HG03378 (cell line): ENCODE measurements around the gene ANGEL2.
A peak's percentile ranks its signal among the peaks of the same experiment; 100 is the strongest.
"Not testable (repeated sequence)": the region's sequence is repeated elsewhere in the genome, so short reads cannot be mapped to it uniquely, and the experiment has no call there.

Experiments used
- ATAC-seq: cut with Tn5 transposase; IDR thresholded peaks from one replicate; pipeline ENCODE4 v1.9.1; 2021; ENCODE audit warnings: mild to moderate bottlenecking, moderate library complexity; ENCODE audit not compliant: unreplicated experiment

ANGEL2 gene

DNA sequence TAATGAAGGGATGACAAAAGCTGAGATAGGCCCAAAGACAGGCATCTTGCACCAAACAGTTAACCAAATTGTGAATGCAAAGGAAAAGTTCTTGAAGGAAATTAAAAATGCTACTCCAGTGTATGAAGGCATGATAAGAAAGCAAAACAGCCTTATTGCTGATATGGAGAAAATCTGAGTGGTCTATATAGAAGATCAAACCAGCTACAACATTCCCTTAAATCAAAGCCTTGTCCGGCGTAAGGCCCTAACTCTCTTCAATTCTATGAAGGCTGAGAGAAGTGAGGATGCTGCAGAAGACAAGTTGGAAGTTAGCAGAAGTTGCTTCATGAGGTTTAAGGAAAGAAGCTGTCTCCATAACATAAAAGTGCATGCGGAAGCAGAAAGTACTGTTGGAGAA is 4.3 kb upstream of the ANGEL2 start:
- no peak for ATAC-seq

DNA sequence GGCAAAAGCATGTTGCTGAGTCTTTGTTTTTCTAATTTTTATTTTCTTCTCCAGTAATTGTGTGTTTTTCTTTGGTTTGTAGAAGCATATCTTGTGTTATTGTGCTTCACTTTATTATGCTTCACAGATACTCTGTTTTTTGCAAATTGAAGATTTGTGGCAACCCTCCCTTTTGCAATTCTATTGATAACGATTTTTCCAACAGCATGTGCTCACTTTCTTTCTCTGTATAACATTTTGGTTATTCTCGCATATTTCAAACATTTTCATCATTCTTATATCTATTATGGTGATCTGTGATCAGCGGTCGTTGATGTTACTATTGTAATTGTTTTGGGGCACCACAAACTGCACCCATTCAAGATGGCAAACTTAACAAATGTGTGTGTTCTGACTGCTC is 3.8 kb upstream of the ANGEL2 start:
- no peak for ATAC-seq

DNA sequence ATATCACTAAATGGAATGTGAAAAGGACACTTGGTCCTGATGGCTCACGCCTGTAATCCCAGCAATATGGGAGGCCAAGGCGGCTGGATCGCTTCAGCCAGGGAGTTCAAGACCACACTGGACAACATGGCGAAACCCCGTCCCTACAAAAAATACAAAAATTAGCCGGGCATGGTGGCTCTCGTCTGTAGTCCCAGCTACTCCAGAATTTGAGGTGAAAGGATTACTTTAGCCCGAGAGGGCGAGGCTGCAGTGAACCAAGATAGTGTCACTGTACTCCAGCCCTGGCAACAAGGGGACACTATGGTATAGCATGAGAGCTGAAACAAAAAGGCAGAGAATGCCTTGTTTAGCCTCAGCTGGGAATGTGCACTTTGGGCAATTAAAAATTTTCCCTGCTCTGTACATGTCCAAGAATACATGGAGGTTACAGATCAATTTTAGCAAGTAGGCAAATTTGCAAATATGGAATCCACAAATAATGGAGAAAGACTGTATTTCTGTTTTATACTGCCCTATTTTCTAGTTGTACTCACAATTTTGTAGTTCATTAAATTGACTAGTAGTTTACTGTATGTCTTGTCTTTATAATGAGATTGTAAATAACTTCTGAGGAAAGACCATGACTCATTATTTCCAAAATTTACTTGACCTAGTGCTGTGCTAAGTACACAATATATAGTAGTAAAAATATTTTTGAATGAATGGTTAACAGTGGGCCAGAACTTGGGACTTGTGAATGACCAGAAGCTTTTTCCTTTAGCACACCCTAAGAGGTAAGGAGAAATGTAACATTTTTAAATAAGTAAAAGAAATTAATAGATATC is 2.0 kb upstream of the ANGEL2 start:
- ATAC-seq = no peak

GRCh38 chr1:213014642-213015041 is 1.0 kb downstream of the ANGEL2 start:
- ATAC-seq = no peak

DNA sequence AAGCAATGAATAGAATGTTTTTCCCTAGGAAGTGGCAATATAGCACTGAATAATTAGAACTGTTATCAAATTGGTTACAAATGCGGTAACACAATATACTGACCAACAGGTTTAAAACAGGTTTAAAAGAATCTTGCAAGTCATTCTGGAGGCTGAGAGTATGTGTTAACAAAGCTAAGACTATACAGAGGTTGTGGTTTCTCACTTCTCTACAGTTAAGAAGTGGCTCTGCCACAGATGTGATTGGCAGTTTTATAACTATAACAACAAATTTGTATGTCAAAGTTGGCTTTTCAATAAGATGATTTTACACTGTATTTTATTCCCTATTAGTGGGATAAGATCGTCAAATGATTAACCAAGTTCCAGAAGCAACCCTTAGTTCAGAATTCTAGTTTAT is 7.1 kb downstream of the ANGEL2 start:
- peak; percentile 76 for ATAC-seq

- ATAC-seq = peak; percentile 81
Measured at GRCh38 chr1:213003256-213003655, 12.4 kb downstream of the ANGEL2 start.

- no peak for ATAC-seq
Measured at GRCh38 chr1:212994926-212995325, 20.7 kb downstream of the ANGEL2 start.

DNA sequence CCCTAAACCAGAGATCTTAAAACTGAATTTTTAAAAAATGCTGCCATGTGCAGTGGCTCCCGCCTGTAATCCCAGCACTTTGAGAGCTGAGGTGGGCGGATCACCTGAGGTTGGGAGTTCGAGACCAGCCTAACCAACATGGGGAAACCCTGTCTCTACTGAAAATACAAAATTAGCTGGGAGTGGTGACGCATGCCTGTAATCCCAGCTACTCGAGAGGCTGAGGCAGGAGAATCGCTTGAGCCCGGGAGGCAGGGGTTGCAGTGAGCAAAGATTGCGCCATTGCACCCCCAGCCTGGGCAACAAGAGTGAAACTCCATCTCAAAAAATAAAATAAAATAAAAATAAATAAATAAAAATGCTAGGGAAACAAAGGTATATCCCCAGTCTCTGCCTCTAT is 21.7 kb downstream of the ANGEL2 start:
- not testable (repeated sequence) for ATAC-seq

DNA sequence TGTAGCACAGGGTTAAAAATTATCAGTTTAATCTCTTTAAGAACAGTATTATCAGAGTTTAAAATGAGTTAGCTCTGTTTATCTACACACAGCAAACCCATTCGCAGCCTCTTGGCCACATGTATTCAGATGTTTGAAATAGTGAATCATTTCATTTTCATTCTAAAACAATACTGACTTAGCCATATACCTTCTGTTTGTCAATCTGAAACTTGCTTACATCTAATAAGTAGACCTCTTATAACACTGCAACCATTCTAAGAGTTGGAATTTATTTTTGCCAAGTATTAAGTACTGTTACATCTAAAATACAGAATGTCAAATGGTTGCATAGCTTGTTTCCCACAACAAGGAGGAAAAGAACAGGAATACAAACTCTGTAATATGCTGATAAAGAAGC is 25.4 kb downstream of the ANGEL2 start:
- no peak for ATAC-seq

GRCh38 chr1:212987702-212988322 is 27.9 kb downstream of the ANGEL2 start:
- no peak for ATAC-seq

- no peak for ATAC-seq
Measured at GRCh38 chr1:212986551-212986950, 29.1 kb downstream of the ANGEL2 start.

DNA sequence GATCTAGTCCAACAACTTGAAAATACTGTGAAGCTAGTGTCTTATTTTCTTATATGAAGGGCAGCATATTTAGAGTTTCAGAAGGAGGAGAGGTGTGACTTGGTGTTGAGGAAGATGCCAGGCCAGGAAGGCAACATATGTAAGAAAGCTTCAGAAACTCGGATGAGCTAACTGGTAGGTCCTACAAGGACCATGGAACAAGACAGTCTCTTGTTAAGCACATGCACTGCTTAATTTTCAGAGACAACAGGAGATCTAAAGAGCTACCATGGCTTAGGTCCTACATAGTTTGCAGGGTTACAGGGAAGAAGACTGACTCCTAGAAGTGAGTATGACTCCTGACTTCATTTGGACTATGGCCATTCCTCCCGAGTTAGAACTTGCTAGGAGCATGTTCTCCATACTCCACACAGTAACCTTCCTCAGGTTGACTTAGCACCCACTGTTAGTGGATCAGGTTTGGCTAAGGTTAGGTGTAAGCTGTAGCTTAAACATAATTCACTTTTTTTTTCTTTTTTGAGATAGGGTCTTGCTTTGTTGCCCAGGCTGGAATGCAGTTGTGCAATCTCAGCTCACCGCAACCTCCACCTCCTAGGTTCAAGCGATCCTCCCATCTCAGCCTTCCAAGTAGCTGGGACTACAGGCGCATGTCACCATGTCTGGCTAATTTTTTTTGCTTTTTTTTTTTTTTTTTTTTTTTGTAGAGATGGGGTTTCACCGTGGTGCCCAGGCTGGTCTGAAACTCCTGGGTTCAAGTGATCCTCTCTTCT is 31.0 kb downstream of the ANGEL2 start:
- no peak for ATAC-seq

DNA sequence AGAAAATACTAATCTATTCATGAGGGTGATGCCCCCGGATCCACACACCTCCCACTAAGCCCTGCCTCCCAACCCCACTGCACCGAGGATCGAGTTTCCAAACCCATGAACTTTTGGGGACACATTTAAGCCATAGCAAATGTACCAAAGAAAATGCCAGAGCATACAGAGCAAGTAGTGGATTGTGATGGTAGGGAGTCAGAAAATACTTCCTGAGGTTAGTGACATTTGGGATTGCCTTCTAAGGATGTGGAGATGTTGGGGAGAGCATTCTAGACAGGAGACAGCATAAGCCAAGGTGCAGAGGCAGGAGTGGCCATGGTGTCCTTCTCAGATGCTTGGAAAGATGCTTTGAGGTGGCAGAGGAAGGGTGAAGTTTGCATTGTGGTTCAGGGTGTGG is 32.2 kb downstream of the ANGEL2 start:
- no peak for ATAC-seq

DNA sequence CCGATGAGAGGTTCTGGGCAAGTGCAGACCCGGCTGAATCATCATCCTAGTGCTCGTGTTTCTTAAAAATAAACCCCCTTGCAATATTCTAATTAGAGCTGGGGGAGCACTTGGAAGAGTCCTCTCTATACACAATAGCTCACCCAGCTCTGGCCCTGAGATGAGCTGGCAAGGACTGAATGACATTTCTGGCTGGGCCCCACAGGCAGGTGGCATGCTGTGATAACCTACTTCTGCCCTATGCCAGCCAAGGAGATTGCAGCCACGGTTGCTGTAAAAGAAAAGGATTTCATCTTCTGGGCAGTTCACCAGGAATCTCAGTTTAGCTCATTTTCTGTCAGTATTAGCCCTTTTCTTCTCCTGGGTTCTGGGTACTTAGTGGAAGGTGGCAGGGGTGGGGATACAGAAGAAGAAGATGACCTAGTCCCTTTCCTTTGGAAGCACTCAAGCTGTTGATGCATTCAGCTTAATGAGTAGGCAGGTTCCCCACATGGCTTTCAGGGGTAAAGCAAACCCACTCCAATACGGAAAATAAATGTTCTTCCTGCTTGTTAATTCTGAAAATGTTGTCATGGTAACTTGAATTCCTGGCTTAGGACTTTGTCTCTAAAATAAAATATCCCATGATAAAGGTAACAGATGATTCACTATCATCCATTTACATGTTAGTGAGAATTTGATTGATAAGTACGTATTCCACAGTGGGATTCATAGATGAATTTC is 33.1 kb downstream of the ANGEL2 start:
- ATAC-seq = no peak

GRCh38 chr1:212981571-212982328 is 33.9 kb downstream of the ANGEL2 start:
- ATAC-seq = peak; percentile 45

DNA sequence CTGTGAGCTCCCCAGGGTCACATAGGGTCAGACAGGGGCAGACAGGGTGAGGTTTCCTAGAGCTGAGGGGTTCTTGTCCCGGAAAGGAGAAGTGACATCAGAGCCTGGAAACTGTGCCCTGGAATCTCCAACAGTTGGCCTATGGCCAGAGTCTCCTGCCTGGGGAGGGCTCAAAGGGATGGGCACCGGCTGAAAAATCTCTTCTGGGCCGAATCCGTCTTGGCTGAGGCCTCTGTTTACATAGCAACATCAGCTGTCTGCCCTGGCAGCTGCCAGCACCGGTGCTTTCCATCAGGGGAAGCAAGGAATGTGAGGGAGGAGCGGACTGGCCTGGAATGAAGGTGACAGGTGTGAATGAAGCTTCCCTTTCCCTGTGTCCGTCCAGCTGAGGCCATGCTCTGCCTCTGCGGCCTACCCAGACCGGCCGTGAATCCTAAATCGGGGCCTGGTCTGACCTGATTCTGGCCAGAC is 34.6 kb downstream of the ANGEL2 start:
- no peak for ATAC-seq

- ATAC-seq = no peak
Measured at GRCh38 chr1:212980123-212980785, 35.4 kb downstream of the ANGEL2 start.

DNA sequence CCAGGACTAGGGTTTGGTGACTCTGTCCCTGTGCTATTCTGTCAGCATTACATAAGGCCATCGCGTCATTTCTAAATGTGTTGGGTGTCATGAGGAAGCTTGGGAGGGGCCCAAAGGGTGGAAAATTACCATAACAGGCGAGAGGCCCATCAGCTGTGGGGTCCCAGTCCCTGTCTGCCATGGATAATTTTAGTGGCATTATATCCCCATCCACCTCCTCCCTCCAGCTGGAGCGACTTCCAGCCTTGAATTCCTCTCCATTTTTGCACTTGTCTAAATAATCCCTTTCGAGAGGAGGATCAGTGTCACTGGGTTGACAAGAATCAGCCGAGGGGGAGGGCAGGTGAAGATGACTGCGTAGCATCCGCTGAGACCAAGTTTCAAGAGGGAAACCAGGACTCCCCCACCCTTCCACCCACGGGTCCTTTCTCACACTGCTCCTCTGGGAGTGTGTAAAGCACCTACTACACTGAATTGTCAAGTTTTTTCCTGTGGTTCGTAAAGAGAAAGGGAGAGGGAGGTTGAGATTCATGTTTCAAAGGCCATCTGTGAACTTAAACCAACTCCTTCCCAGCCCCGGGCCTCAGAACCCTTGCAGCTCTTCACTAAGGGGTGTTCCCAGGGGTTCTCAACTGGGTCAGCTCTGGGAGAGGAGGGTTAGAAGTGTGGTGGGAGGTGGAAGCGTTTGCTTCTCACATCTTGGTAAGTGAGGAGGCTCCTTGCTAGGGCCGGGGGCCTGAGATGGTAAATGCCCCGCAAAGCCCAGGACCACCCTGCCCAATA is 36.1 kb downstream of the ANGEL2 start:
- peak; percentile 84 for ATAC-seq
